Epidermal melanocyte (primary cell): Measurements from ENCODE around the gene PTPRO.
A peak's percentile ranks its signal among the peaks of the same experiment; 100 is the strongest.
"Not testable (repeated sequence)": the region's sequence is repeated elsewhere in the genome, so short reads cannot be mapped to it uniquely, and the experiment has no call there.

ENCODE experiments used
- DNase-seq: peaks from one replicate; pipeline ENCODE4 v3.0.0; 2011; ENCODE audit warnings: low spot score; ENCODE audit not compliant: insufficient read length

Gene PTPRO

DNA sequence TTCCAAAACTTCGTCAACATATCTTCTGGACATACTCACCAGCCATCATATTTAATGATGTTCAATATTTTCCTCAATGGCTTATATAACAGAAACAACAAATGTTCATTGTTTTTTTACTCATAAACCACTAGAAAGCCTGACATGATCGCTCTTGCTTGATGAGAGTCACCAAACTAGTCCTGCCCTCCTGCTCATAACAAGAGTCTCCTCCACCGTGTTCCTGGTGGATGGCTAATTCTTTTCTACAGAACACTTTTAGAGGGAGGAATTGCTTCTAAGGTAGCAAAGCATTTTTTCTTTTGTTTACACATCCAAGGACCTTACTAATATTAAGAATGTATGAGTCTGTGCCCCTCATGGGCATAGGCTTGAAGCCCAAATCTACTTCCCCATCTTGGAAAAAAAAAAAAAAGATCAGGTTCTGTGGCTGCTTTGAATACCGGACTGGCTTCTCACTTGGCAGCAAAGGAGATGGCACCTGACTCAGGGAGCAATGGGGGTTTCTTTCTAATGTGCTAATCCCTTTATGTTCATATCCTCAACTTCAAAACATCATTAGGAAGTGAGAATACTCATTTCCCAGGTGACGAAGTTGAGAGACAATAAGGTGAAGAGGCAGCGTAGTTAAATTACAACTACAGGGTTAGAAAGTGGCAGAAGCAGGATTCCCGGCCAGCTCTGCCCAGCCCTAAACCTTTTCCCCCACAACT lies 278.1 kb downstream of the PTPRO start:
- DNase-seq = no peak

DNA sequence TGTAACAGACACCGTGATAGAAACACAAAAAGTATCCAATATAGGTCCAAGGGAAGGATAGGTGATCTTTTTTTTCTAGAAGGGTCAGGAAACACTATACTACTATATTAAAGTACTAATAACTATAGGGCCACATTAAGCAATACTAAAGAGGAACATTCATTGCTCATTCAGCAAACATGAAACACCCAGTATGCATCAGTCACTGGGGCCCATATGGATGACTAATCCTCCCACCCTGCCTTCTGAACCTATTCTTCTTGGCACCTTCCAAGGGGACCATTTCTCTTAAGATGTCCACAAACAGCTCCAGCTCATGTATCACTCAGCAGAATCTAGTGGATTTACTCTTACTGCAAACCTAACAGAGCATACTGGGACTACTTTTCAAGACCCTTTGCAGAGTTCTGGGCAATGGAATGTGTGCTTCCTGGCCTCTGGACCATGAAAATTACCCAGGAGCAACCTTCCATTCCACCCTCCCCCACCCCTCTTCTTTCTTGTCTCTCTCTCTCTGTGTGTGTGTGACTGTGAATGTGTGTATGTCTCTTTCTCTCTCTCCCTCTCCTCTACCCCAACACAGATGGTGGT lies 279.0 kb downstream of the PTPRO start:
- no peak for DNase-seq

DNA sequence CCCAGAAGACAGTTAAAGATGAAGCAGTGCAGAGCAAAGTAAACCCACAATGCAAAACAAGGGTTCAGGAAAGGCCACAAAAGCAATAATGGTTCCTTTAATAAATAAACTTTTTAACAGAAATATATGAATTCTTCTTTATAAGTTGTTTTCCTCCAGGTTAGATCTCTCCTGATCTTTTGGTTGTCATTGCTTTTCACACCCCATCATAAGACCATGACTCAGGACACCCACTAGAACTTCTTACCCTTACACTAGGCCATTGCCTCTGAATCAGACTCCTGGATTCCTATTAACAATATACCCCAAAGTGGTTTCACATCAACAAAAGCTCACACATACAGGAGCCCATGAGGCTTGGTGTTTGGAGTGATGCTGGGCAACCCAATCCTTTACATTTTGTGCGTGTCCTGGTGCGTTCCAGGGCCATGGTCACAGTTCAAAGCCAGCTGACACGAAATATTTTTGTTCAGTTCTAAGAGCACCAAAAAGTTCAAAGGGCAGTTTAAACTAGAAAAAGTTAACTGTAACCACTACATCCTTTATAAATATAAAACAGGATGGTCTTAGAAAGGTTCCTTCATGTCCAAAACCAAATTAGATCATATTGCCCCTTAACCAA lies 279.9 kb downstream of the PTPRO start:
- no peak for DNase-seq

DNA sequence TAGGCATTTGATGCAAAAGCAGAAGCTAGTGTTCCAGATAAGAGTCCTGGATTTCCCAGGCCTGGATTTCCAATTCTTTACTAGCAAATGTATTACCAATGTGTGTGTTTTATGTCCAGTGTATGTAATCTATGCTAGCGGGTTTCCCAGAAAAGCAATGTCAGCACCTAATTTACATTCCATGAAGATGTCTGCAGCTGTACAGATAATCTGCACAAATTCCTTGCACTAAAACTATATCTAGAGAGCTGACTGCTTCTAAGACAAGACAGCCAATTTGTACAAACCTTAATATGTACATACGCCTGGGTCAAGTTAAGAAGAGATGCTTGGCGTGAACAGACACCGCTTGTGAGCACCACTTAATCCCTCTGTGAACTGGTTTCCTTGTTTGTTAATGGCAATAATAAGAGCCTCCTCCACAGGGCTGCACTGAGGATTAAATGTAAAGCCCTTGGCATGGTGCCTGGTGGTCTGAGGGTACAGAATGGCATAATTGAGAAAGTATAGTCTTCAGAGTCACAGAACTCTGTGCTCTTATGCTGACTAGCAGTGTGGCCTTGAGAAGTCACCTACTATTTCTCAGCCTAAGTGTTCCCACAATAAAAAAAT lies 281.3 kb downstream of the PTPRO start:
- DNase-seq = no peak

DNA sequence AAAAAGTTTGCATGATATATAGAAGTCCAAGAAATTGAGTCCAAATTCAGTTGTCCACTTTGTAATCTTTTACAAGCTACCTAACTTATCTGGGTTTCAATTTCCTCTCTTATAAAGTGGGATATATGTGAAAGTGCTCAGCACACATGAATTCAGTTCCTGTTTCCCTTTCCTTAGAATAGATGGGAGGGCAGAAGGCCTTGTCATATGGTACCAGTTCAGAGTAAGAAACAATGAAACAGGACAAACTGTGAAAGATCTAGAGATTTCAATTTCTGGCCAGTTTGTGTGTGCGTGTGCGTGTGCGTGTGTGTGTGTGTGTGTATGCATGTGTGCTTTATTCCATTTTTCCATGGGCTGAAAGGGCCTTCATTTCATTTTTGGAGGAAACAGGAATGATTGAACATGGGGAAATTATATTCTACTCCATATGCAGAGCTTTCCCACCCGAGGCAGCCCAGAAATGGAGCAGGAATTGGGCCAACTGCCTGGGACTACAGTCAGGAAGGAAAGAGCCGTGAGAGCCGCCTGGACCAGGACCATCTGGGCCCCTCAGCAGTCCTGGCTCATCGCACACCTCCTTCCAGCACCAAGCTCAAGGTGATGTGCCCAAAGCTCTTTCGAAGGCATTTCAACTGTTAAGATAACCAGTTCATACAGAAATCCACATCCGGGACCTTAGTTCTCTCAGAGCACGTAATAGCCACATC lies 283.7 kb downstream of the PTPRO start:
- DNase-seq = no peak

DNA sequence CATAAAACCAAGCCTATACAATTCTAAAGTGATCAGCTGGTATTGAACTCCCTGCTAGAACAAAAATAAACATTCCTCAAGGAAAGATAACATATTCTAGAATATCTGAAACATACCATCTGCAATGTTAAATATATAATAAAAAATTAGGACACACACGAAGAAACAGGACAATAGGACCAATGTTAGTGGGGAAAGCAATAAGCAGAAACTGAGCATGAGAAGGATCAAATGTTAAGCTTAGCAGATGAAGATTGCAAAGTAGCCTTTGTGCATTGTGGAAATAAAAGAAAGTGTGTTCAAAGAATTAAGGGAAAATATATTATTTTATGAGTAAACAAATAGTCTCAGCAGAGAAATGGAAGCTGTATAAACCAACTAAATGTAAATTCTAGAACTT lies 286.1 kb downstream of the PTPRO start:
- DNase-seq = no peak

DNA sequence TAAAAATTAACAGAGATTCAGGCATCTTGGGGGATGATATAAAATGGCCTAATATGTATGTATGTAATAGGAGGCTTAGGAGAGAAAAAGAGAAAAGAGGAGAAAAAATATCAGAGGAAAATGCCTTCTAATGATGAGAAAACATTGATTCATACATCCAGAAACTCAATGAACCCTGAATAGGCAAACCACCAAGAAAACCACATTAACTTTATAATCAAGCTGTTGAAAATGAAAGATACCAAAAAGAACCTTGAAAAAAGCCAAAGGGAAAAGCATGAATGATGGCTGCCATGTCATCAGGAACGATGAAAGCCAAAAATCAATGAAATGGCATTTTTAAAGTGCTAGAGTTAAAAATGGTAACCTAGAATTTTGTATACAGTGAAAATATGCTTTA lies 286.6 kb downstream of the PTPRO start:
- DNase-seq = no peak

DNA sequence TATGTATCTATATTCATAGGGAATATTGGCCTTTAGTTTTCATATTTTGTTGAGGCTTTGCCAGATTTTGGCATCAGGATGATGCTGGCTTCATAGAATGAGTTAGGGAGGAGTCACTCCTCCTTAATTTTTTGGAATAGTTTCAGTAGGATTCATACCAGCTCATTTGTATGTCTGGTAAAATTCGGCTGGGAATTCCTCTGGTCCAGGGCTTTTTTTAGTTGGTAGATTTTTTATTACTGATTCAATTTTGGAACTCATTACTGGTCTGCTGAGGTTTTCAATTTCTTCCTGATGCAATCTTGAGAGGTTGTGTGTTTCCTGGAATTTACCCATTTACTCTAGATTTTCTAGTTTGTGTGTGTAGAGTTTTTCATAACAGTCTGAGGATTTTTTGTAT lies 291.7 kb downstream of the PTPRO start:
- DNase-seq = no peak

DNA sequence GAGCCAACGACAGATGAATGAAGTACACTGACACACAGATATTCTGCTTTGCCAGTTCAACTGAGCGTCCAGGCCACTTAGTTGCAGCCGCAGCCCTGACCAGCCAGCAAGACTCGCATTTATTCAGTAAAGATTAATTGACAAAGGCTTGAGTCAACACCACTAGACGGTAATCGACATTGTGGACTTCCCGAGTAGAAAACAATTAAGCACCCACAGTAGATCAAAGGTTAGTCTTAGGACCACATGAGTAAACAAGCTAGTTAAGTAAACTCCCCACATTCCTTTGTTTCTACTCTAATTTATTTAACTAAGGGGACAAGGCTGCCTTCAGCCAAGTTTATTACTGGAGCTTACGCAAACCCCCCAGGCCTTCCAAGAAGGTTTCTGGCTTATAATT lies 294.2 kb downstream of the PTPRO start:
- DNase-seq = not testable (repeated sequence)

DNA sequence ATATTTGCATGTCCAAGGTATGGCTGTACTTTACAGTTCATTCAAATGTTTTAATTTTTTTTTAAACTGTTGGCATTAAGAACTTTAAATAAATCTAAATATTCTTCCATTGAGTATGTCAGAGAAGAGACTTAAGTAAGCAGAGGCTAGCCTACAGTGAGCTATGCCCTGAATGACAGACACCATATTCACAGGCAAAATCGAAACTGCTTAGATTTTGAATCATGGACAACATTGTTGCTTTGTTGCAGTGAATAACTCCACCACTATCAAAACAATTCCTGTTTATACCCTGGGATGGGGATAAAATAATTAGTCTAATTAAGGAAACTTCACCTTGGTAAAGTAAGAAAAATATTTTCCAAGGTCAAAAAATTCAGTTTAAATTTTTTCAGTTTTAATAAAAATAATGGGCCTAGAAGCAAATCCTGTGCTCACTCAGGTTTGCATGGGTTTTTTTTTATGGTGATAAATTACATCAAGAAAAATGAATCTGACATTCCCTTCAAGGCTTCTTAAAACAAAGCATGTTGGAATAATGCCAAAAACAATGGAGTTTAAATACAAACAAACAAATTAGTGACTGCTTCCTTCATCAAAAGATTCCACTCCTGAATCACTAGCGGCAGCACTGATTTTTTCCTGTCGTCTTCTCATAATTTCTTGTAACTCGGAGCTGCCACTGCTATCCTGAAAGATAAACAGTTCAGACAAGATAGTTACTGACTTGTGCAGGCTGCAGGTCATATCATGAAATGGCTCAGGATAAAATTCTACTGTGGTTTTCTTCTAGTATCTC lies 298.6 kb downstream of the PTPRO start:
- DNase-seq = no peak

DNA sequence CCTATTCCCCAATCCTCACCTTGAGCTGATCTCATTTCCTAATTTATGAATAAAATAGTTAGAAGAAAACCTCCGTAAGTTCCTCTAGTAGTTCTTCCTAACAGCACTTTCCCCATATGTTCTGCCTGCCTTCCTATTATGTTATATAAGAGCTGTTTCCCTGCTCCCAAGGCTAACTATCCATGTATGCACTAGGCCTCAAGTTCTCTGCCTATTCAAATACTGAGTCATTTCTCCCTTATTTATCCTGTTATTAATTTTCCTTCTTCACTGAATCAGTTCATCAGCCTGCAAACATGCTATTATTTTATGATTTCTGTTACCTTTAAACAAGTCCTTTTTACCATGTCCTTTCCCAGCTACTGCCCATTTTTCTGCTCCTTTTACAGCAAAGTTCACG lies 302.8 kb downstream of the PTPRO start:
- DNase-seq = no peak

DNA sequence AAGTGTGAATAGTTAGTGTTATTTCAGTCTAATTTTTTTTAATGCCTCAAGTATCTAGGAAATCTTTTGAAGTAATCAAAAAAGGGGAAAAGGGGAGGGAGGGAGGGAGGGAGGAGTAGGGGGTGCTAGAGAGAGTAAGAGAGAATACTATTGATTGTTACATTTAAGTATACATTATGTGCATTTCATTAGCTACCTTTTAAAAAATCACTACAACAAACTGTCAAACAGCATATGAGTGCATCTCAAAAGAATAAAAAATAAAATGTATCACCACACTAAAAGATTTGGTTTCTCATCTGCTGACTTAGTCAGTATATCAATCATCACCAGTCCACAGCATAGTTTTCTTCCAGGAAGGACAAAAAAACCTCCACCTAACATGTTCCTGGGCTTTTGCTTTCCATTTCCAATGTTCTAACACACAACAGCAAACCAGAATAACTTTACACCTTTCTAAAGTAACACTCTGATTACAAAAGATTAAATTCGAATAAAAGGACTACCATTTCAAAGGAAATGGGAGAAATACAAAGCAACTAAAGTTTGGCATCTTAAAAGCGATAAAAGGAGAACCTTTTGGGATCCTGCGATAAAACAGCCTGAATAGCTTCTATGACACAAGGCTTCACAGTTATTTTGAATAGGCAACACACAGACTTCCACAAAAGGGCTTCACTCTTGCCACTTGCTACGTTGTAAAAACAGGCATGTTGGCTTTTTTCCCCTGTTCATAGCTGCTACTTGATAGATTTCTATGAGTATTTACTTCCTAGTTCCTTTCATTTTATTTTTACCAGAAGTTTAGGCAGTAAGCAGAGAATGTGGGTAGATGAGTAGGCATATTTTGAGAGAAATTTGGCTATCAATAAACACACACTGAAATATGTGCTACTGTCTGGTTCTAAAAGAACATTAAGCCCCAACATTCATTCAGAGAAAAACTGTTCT lies 306.0 kb downstream of the PTPRO start:
- DNase-seq = no peak

DNA sequence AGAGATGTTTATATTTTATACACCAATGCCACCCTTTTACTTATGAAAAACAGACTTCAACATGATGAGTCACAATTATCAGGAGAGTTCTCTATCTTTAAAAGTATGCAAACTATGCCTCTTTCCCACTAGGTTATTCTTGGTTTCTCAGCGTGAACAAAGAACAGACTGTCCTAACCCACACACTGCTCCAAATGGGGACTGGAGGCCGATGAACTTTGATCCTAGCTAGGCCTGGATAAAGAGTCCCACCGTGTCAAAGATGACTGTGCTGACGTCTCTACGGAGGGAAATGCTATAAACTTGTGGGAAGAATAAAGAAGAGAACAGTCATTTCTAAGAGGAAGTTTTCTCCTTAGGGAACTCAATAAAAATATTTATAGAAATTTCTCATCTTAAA lies 306.8 kb downstream of the PTPRO start:
- peak; percentile 66 for DNase-seq

DNA sequence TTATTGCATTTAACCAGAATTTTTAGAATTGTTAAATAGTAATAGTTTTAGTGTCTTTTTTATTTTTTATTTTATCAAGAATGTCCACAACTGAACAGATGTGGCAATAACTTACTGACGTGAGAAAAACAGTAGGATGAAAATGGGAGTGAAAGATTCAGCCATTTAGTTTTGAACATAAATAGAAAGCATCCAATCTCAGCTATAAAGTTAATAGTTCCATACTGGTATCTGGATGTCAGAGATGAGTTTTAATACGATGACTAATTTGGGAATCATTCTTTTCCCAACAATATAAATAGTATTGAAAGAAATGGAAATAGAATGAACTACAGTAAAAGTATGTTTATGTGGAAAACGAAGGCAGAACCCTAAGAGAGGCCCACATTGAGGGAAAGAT lies 307.5 kb downstream of the PTPRO start:
- no peak for DNase-seq

DNA sequence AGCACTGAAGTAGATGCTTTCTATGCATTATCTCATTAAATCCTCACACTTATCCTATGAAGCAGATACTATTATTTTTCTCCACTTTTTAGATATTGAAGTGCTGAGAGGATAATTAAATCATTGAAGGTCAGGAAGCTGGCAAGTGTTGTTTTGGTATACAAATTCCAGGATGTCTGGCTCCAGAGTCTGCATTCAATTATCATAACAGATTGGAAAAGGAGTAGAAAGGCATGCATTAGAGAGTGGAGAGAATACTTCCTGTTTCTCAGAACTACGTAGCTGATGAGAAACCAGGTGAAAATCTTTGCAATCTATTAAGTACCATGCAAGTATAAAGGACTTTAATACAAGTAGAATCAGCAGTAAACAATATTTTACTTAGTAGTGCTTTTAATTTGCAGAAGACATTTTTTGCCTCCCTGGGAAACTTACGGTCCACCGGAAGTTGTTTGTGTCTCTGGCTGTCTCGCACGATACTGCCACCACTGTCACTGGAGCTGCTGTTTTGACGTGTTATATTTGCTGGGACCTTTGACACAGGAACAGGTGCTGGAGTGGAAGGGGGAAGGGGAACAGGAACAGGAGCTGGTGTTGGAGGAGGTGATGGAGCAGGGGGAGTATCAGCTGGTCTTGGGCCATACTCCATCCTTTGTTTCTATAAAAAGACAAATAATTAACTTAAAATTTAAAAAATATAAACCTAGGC lies 308.9 kb downstream of the PTPRO start:
- DNase-seq = no peak

DNA sequence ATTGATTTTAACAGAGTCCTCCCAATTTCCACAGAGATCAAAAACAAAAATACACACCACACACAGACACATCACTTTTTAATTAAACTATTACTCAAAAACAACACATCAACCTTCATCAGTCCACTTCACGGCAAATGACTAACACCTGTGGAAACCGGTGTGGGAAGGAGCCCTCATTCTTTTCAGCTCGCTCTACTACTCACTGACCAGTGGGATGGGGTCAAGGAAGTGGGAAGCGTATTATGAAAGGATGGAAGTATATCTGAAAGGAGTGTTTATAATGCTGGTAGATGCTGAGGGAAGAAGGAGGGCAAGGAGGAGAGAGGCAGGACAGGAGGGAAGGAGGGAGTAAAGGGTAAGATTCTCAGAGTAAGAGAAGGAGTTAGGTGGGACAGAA lies 310.4 kb downstream of the PTPRO start:
- DNase-seq = no peak

DNA sequence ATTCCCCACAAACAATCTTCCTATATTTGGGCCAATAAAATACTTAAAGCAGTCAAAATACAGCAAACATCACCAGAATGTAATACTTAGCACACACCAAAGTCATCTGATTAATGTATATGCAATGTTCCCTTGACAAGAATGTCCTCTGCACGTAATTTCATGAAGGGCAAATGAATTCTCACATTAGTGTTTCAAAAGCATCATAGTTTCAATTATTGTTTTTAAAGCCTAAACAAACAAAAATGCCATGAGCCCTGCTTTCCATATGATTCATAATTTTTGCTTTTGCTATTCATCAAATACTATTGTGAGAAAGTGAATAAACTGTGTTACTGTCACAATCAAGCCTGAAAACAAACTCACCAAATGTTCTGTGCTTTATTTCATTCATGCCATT lies 310.9 kb downstream of the PTPRO start:
- no peak for DNase-seq

DNA sequence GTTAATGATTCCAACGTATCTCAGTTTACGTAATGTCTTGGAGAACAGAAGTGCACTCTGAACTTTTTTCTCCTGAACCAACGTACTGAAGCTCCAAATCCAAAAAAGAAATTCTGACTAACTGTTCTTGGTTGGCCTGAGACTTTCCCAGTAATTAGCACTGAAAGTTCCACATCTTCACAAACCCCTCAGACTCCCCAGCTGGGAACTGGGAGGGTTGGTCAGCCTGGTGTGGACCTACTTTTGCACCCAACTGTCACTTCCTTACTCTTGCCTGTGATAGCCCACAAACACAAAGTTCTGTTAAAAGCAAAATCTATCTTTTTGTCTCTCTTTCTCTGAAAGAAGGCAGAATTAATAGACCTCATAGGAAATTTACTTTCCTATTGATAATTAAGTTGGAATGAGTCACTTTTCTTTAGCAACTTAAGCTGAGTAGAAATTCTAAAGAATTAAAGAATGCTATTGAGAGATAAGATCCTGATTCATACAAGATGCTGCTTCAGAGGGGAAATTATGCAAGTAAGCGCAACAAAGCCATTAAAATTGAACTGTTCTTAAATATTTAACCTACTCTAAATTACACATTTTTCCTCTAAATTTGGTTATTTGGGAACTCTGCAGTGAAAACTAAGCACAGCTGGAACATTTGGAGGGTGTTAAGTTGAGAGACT lies 311.8 kb downstream of the PTPRO start:
- no peak for DNase-seq
